Psoas muscle (tissue), 8 donors: Measurements from ENCODE around the gene COA8. TPM values are rescaled to one million over a fixed set of nuclear protein-coding genes. Genes with fewer than 3 reads are reported as not detected.
A peak's percentile ranks its signal among the peaks of the same experiment; 100 is the strongest.

Source experiments
- ATAC-seq, 4 donors: fragments of 200-7000 bp; cut with Tn5 transposase; one replicate each; pipeline ENCODE4 v1.9.1; 2020; ENCODE audit warnings: moderate library complexity in 3 of 4, mild to moderate bottlenecking in 2 of 4
- DNase-seq, 2 donors: peaks; one replicate each; pipeline ENCODE4 v3.0.0-alpha.2; 2020
- H3K27ac ChIP-seq: fragments of 200-600 bp; one replicate; pipeline ENCODE4 v1.8.0; 2022
- H3K27me3 ChIP-seq, 3 donors: fragments of 200-600 bp in 1 of 3; one replicate each; pipeline versions ENCODE4 v1.6.1 to v1.8.0; 2013 to 2022; ENCODE audit warnings: low read length in 2 of 3, mild to moderate bottlenecking in 2 of 3, moderate library complexity in 1 of 3; ENCODE audit not compliant: insufficient read depth in 3 of 3
- H3K36me3 ChIP-seq, 2 donors: fragments of 200-600 bp in 1 of 2; one replicate each; pipeline versions ENCODE4 v1.6.1 to v1.8.0; 2013 to 2022; ENCODE audit warnings: low read depth in 1 of 2, mild to moderate bottlenecking in 1 of 2, moderate library complexity in 1 of 2; ENCODE audit not compliant: insufficient read depth in 1 of 2
- H3K4me1 ChIP-seq: fragments of 200-600 bp; one replicate; pipeline ENCODE4 v1.8.0; 2022
- H3K4me3 ChIP-seq: fragments of 200-600 bp; one replicate; pipeline ENCODE4 v1.8.0; 2022; ENCODE audit warnings: mild to moderate bottlenecking
- H3K9me3 ChIP-seq: fragments of 200-600 bp; one replicate; pipeline ENCODE4 v1.8.0; 2022
- WGBS, 3 donors: extraction: QIAGEN DNeasy Blood & Tissue Kit; methylation state at CpG; one replicate each; pipeline versions ENCODE4 v1.1.6 to v1.1.7; 2013; 5-methylcytosine and 5-hydroxymethylcytosine counted together
- intact Hi-C, 2 donors: fragments of 100-400 bp; cut with DNase I; formaldehyde crosslinking; loops; one replicate each; pipeline versions ENCODE4 v1.11.0 to v1.14.2; 2022
- polyA plus RNA-seq, 3 donors: library from polyadenylated mRNA; stranded (reverse); fragments of 200-250 nt; gene quantifications; one replicate each; pipeline ENCODE4 v1.2.3, GENCODE V29; 2013
- total RNA-seq, 4 donors: library from RNA; stranded (reverse); fragmentation: NEBNext Ultra II Directional in 2 of 4; extraction: Animal tissue kit (Norgen Biotek cat#: 25700) in 2 of 4; gene quantifications; one replicate each; pipeline versions ENCODE4 v1.2.1 to v1.2.4, GENCODE V29; 2021 to 2023
- TF ChIP-seq, protein P1 (sequence below): fragments of 200-600 bp; IDR thresholded peaks from one replicate; pipeline ENCODE4 v1.8.0; 2022; ENCODE audit warnings: antibody characterized with exemption
- donor health status: healthy with polysubstance abuse.
- donor health status: DM: no; HTN: no; CAD: no; lungs with moderate emphysema.
- donor health status: Bipolar disorder and iron deficiency.
- donor health status: healthy.
- donor health status: DM: yes; HTN: yes; CAD: no.
- donor health status: DM: no; HTN: no; CAD: no.
- donor health status: DM: no; HTN: no; CAD: no.
- donor health status: DM: yes; HTN: yes; CAD: no.

Gene COA8
- total and polyA plus RNA-seq, 7 donors = 73.6 to 171 (median 101) TPM

DNA sequence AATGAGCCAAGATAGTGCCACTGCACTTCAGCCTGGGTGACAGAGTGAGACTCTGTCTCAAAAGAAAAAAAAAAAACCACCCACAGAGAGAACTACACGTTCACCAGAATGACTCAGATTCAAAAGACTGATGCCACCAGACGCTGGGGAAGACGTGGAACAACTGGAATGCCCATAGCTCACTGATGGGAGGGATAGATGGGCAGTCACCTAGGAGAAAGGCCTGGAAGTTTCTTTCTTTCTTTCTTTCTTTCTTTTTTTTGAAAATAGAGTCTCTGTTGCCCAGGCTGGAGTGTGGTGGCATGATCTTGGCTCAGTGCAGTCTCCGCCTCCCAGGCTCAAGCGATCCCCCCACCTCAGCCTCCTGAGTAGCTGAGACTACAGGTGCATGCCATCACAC is 56.3 kb downstream of the COA8 start:
- WGBS, 3 donors = 51 to 74% (median 66%) methylated on average over 5 of the region's 5 CpGs

GRCh38 chr14:103621860-103622259 is 59.1 kb downstream of the COA8 start:
- intact Hi-C loops = no loop called here
- TF ChIP-seq, protein P1, sequence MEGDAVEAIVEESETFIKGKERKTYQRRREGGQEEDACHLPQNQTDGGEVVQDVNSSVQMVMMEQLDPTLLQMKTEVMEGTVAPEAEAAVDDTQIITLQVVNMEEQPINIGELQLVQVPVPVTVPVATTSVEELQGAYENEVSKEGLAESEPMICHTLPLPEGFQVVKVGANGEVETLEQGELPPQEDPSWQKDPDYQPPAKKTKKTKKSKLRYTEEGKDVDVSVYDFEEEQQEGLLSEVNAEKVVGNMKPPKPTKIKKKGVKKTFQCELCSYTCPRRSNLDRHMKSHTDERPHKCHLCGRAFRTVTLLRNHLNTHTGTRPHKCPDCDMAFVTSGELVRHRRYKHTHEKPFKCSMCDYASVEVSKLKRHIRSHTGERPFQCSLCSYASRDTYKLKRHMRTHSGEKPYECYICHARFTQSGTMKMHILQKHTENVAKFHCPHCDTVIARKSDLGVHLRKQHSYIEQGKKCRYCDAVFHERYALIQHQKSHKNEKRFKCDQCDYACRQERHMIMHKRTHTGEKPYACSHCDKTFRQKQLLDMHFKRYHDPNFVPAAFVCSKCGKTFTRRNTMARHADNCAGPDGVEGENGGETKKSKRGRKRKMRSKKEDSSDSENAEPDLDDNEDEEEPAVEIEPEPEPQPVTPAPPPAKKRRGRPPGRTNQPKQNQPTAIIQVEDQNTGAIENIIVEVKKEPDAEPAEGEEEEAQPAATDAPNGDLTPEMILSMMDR = no peak
- Histone ChIP-seq H3K27me3 (no peaks in the 10 kb centered on the region), H3K9me3 (no peaks in the 10 kb centered on the region), H3K4me3 (no peak overlapping the region), H3K36me3 (no peaks in the 10 kb centered on the region), H3K4me1 (peaks cover 17% of the 10 kb centered on the region), H3K27ac (no peak overlapping the region)
- ATAC-seq (no peak), DNase-seq (no peak)
- WGBS, 3 donors = 88 to 91% (median 90%) methylated on average over 4 to 5 of the region's 5 CpGs

More for the DNA sequence above, 56.3 kb downstream of the COA8 start:
- H3K4me1 ChIP-seq = peaks cover 3% of the 10 kb centered on the region
- no peaks in the 10 kb centered on the region for H3K9me3 ChIP-seq
- TF ChIP-seq, protein P1 = no peak
- H3K4me3 ChIP-seq = no peak overlapping the region
- no peaks in the 10 kb centered on the region for H3K36me3 ChIP-seq
- intact Hi-C loops = no loop called here
- ATAC-seq = no peak
- no peaks in the 10 kb centered on the region for H3K27me3 ChIP-seq
- no peak for DNase-seq
- no peak overlapping the region for H3K27ac ChIP-seq

- WGBS, 3 donors = 74 to 94% (median 78%) methylated on average over 4 of the region's 4 CpGs
- H3K9me3 ChIP-seq = no peaks in the 10 kb centered on the region
- H3K27me3 ChIP-seq = no peaks in the 10 kb centered on the region
- no peaks in the 10 kb centered on the region for H3K36me3 ChIP-seq
- H3K4me3 ChIP-seq = no peak overlapping the region
- intact Hi-C loops = no loop called here
- no peak for DNase-seq
- no peak for ATAC-seq
- peaks cover 26% of the 10 kb centered on the region for H3K4me1 ChIP-seq
- no peak overlapping the region for H3K27ac ChIP-seq
- TF ChIP-seq, protein P1 = no peak
Measured at GRCh38 chr14:103623308-103623707, 60.5 kb downstream of the COA8 start.

GRCh38 chr14:103623883-103624482 is 61.2 kb downstream of the COA8 start:
- DNase-seq = peak; percentile 47 to 65
- Histone ChIP-seq H3K36me3 (no peaks in the 10 kb centered on the region), H3K27ac (no peak overlapping the region), H3K27me3 (no peaks in the 10 kb centered on the region), H3K4me1 (peaks cover 27% of the 10 kb centered on the region), H3K4me3 (no peak overlapping the region), H3K9me3 (no peaks in the 10 kb centered on the region)
- TF ChIP-seq, protein P1 = no peak
- ATAC-seq = no peak
- intact Hi-C loops = no loop called here
- 14 to 53% (median 20%) methylated on average over 16 of the region's 16 CpGs for WGBS, 3 donors

DNA sequence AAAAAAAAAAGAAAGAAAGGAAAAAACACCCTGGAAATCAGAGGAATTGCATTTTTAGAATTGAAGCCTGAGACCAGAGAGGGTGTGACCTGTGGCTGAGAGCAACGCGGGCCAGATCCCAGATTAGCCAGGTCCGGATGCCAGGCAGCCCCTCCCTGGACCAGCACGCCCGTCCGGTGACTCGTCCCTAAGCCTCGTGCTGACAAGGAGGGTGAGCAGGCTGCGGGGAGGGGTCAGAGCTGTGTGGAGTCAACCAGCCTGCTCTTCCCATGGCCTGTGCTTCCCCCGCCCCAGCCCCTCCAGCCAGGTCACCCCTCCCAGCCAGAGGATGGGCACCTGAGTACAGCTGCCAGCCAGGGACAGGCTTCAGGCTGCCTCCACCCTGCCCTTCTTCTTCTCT is 62.1 kb downstream of the COA8 start:
- Histone ChIP-seq H3K27ac (no peak overlapping the region), H3K9me3 (no peaks in the 10 kb centered on the region), H3K27me3 (no peaks in the 10 kb centered on the region), H3K36me3 (no peaks in the 10 kb centered on the region), H3K4me3 (no peak overlapping the region), H3K4me1 (peaks cover 27% of the 10 kb centered on the region)
- intact Hi-C loops = loop anchor here in 1 of 2 donors (5.0 kb wide), 1 partner anchor 63 kb away; the partner anchor contains the start of genes BAG5 and COA8
- peak; percentile 82 to 86 for DNase-seq
- peak in 3 of 4 donors; percentile 29 to 53 (median 52) for ATAC-seq
- TF ChIP-seq, protein P1 = no peak
- 26 to 30% (median 29%) methylated on average over 10 of the region's 10 CpGs for WGBS, 3 donors
